CD4-positive, alpha-beta T cell treated with Interleukin-4 for 4 hours (primary cell): ENCODE data around the gene PLP2.

ENCODE experiments used
- DNase-seq: peaks from one replicate; pipeline ENCODE4 v3.0.0-alpha.2; 2020

Gene PLP2

GRCh38 chrX:49212209-49212608, 40.5 kb downstream of the PLP2 start:
- DNase-seq: no peak

- DNase-seq: no peak
These were observed 41.2 kb downstream of the PLP2 start for GRCh38 chrX:49212861-49213260.

- no peak for DNase-seq
These were observed 42.7 kb downstream of the PLP2 start for GRCh38 chrX:49214416-49214815.

- no peak for DNase-seq
These were observed 43.4 kb downstream of the PLP2 start for GRCh38 chrX:49214996-49215526.

- no peak for DNase-seq
These were observed 48.4 kb downstream of the PLP2 start for GRCh38 chrX:49220100-49220499.

- no peak for DNase-seq
These were observed 50.2 kb downstream of the PLP2 start for GRCh38 chrX:49221868-49222267.
